HEK293 (cell line): Measurements from ENCODE around the gene DHRS11.

Source experiments
- CTCF ChIA-PET: fragments of 350-600 bp; formaldehyde crosslinking; extraction: SDS; loops from one replicate; lab custom pipeline; 2021; ENCODE audit warnings: antibody characterized with exemption; lab: Yijun Ruan, JAX
- POLR2A ChIA-PET: fragments of 300-600 bp; formaldehyde crosslinking; extraction: SDS; loops from one replicate; lab custom pipeline; 2020; ENCODE audit warnings: antibody characterized with exemption, inconsistent platforms; lab: Yijun Ruan, JAX
- H3K27ac ChIP-seq: fragments of 200-500 bp; sonication (Bioruptor generic); 2 replicates; pipeline ENCODE4 v1.5.1; 2014; ENCODE audit warnings: low read depth, low read length, control low read depth, inconsistent platforms; ENCODE audit errors: extremely low read depth
- H3K36me3 ChIP-seq, 2 experiments: fragments of 200-500 bp in 1 of 2; sonication (Bioruptor generic) in 1 of 2; 1 replicate in 1 of 2; 2 replicates in 1 of 2; pipeline ENCODE4 v1.5.1; 2014 to 2017; ENCODE audit warnings: inconsistent platforms in 2 of 2, low read length in 2 of 2; ENCODE audit not compliant: control insufficient read depth in 2 of 2, insufficient read depth in 1 of 2
- H3K4me1 ChIP-seq: fragments of 200-500 bp; sonication (Bioruptor generic); 2 replicates; pipeline ENCODE4 v1.5.1; 2014; ENCODE audit warnings: mild to moderate bottlenecking, low read length, inconsistent platforms; ENCODE audit not compliant: control insufficient read depth, insufficient read depth
- H3K4me3 ChIP-seq: 2 replicates; pipeline ENCODE4 v1.5.1; 2011; ENCODE audit warnings: low read depth, mild to moderate bottlenecking, control low read depth, low read length, moderate library complexity
- H3K9me3 ChIP-seq: fragments of 200-500 bp; sonication (Bioruptor generic); 2 replicates; pipeline ENCODE4 v1.5.1; 2014; ENCODE audit warnings: low read depth, low read length, inconsistent platforms; ENCODE audit not compliant: control insufficient read depth, insufficient read depth
- GLI2 ChIP-seq: fragments of 450-650 bp; formaldehyde crosslinking; IDR thresholded peaks from 2 replicates; pipeline ENCODE4; 2017; ENCODE audit warnings: missing biosample characterization, missing genetic modification characterization, low read depth, borderline replicate concordance
- REPIN1 ChIP-seq: fragments of 450-650 bp; formaldehyde crosslinking; IDR thresholded peaks from 2 replicates; pipeline ENCODE4 v1.5.1; 2017; ENCODE audit warnings: missing biosample characterization, missing genetic modification characterization, low read depth
- SCRT2 ChIP-seq: fragments of 450-650 bp; formaldehyde crosslinking; IDR thresholded peaks from 2 replicates; pipeline ENCODE4 v1.5.1; 2016; ENCODE audit warnings: missing biosample characterization, missing genetic modification characterization
- TCF7L2 ChIP-seq: IDR thresholded peaks from 2 replicates; pipeline ENCODE4 v1.6.1; 2011; ENCODE audit warnings: low read depth, mild to moderate bottlenecking, inconsistent platforms, low read length, moderate library complexity, borderline replicate concordance
- YY2 ChIP-seq: fragments of 450-650 bp; formaldehyde crosslinking; IDR thresholded peaks from 2 replicates; pipeline ENCODE4 v1.5.1; 2016; ENCODE audit warnings: missing biosample characterization, missing genetic modification characterization
- ZBTB20 ChIP-seq: fragments of 450-650 bp; formaldehyde crosslinking; IDR thresholded peaks from 2 replicates; pipeline ENCODE4 v1.5.1; 2016; ENCODE audit warnings: missing biosample characterization, missing genetic modification characterization
- ZNF266 ChIP-seq: fragments of 450-650 bp; formaldehyde crosslinking; IDR thresholded peaks from 2 replicates; pipeline ENCODE4 v1.5.1; 2016; ENCODE audit warnings: missing biosample characterization, missing genetic modification characterization, low read depth
- ZNF549 ChIP-seq: fragments of 450-650 bp; IDR thresholded peaks from 2 replicates; pipeline ENCODE4 v1.5.1; 2018; ENCODE audit warnings: missing biosample characterization, missing genetic modification characterization, mild to moderate bottlenecking, inconsistent platforms, moderate library complexity
- ZNF623 ChIP-seq: fragments of 450-650 bp; formaldehyde crosslinking; IDR thresholded peaks from 2 replicates; pipeline ENCODE4 v1.5.1; 2016; ENCODE audit warnings: missing biosample characterization, missing genetic modification characterization
- ZNF791 ChIP-seq: fragments of 450-650 bp; formaldehyde crosslinking; IDR thresholded peaks from 2 replicates; pipeline ENCODE4 v1.5.1; 2016; ENCODE audit warnings: missing biosample characterization, missing genetic modification characterization
- ZNF837 ChIP-seq: fragments of 450-650 bp; formaldehyde crosslinking; IDR thresholded peaks from 2 replicates; pipeline ENCODE4 v1.5.1; 2016; ENCODE audit warnings: missing biosample characterization, missing genetic modification characterization
- TF ChIP-seq, protein P1 (sequence below): fragments of 450-650 bp; formaldehyde crosslinking; conservative IDR thresholded peaks from 2 replicates; pipeline ENCODE4 v1.5.1; 2016; ENCODE audit warnings: low read depth, missing biosample characterization, missing genetic modification characterization
- TF ChIP-seq, protein P2 (sequence below): fragments of 450-650 bp; formaldehyde crosslinking; IDR thresholded peaks from 2 replicates; pipeline ENCODE4 v1.5.1; 2016; ENCODE audit warnings: missing biosample characterization, missing genetic modification characterization
- TF ChIP-seq, protein P3 (sequence below): fragments of 450-650 bp; IDR thresholded peaks from 2 replicates; pipeline ENCODE4 v1.5.1; 2018; ENCODE audit warnings: missing biosample characterization, mild to moderate bottlenecking, missing genetic modification characterization
- TF ChIP-seq, protein P4 (sequence below): fragments of 450-650 bp; formaldehyde crosslinking; IDR thresholded peaks from 2 replicates; pipeline ENCODE4 v1.5.1; 2017; ENCODE audit warnings: missing biosample characterization, missing genetic modification characterization
- TF ChIP-seq, protein P5 (sequence below): fragments of 450-650 bp; IDR thresholded peaks from 2 replicates; pipeline ENCODE4 v1.5.1; 2018; ENCODE audit warnings: missing biosample characterization, missing genetic modification characterization
- TF ChIP-seq, protein P6 (sequence below): fragments of 450-650 bp; formaldehyde crosslinking; IDR thresholded peaks from 2 replicates; pipeline ENCODE4 v1.5.1; 2016; ENCODE audit warnings: missing biosample characterization, missing genetic modification characterization
- TF ChIP-seq, protein P7 (sequence below): fragments of 450-650 bp; formaldehyde crosslinking; IDR thresholded peaks from 2 replicates; pipeline ENCODE4 v1.5.1; 2016; ENCODE audit warnings: missing biosample characterization, missing genetic modification characterization

The DHRS11 gene

DNA sequence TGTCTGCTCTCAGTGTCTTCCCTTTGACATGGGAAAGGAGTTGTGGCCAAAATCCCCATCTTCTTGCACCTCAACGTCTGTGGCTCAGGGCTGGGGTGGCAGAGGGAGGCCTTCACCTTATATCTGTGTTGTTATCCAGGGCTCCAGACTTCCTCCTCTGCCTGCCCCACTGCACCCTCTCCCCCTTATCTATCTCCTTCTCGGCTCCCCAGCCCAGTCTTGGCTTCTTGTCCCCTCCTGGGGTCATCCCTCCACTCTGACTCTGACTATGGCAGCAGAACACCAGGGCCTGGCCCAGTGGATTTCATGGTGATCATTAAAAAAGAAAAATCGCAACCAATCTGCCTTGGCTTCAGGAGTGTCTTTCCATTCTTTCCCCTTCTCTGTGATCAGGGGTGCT is 8.8 kb downstream of the DHRS11 start:
- POLR2A ChIA-PET, result interaction anchor here (0.8 to 3.8 kb wide), 8 partner anchors 8 to 105 kb away, joined by 3 to 70 read pairs (median 3); partner anchors contain the start of genes DHRS11 and GGNBP2
- TF ChIP-seq, protein P1, sequence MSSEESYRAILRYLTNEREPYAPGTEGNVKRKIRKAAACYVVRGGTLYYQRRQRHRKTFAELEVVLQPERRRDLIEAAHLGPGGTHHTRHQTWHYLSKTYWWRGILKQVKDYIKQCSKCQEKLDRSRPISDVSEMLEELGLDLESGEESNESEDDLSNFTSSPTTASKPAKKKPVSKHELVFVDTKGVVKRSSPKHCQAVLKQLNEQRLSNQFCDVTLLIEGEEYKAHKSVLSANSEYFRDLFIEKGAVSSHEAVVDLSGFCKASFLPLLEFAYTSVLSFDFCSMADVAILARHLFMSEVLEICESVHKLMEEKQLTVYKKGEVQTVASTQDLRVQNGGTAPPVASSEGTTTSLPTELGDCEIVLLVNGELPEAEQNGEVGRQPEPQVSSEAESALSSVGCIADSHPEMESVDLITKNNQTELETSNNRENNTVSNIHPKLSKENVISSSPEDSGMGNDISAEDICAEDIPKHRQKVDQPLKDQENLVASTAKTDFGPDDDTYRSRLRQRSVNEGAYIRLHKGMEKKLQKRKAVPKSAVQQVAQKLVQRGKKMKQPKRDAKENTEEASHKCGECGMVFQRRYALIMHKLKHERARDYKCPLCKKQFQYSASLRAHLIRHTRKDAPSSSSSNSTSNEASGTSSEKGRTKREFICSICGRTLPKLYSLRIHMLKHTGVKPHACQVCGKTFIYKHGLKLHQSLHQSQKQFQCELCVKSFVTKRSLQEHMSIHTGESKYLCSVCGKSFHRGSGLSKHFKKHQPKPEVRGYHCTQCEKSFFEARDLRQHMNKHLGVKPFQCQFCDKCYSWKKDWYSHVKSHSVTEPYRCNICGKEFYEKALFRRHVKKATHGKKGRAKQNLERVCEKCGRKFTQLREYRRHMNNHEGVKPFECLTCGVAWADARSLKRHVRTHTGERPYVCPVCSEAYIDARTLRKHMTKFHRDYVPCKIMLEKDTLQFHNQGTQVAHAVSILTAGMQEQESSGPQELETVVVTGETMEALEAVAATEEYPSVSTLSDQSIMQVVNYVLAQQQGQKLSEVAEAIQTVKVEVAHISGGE (tag by site-specific recombination), result no peak
- TF ChIP-seq ZNF791 (no peak), TCF7L2 (no peak), ZNF266 (tag by site-specific recombination) (no peak), GLI2 (tag by site-specific recombination) (no peak), ZNF623 (tag by site-specific recombination) (no peak), ZNF837 (no peak), REPIN1 (tag by site-specific recombination) (no peak)
- TF ChIP-seq, protein P2, sequence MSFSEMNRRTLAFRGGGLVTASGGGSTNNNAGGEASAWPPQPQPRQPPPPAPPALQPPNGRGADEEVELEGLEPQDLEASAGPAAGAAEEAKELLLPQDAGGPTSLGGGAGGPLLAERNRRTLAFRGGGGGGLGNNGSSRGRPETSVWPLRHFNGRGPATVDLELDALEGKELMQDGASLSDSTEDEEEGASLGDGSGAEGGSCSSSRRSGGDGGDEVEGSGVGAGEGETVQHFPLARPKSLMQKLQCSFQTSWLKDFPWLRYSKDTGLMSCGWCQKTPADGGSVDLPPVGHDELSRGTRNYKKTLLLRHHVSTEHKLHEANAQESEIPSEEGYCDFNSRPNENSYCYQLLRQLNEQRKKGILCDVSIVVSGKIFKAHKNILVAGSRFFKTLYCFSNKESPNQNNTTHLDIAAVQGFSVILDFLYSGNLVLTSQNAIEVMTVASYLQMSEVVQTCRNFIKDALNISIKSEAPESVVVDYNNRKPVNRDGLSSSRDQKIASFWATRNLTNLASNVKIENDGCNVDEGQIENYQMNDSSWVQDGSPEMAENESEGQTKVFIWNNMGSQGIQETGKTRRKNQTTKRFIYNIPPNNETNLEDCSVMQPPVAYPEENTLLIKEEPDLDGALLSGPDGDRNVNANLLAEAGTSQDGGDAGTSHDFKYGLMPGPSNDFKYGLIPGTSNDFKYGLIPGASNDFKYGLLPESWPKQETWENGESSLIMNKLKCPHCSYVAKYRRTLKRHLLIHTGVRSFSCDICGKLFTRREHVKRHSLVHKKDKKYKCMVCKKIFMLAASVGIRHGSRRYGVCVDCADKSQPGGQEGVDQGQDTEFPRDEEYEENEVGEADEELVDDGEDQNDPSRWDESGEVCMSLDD, result no peak
- TF ChIP-seq, protein P3, sequence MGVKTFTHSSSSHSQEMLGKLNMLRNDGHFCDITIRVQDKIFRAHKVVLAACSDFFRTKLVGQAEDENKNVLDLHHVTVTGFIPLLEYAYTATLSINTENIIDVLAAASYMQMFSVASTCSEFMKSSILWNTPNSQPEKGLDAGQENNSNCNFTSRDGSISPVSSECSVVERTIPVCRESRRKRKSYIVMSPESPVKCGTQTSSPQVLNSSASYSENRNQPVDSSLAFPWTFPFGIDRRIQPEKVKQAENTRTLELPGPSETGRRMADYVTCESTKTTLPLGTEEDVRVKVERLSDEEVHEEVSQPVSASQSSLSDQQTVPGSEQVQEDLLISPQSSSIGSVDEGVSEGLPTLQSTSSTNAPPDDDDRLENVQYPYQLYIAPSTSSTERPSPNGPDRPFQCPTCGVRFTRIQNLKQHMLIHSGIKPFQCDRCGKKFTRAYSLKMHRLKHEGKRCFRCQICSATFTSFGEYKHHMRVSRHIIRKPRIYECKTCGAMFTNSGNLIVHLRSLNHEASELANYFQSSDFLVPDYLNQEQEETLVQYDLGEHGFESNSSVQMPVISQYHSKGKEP (tag by site-specific recombination), result no peak
- TF ChIP-seq, protein P4, sequence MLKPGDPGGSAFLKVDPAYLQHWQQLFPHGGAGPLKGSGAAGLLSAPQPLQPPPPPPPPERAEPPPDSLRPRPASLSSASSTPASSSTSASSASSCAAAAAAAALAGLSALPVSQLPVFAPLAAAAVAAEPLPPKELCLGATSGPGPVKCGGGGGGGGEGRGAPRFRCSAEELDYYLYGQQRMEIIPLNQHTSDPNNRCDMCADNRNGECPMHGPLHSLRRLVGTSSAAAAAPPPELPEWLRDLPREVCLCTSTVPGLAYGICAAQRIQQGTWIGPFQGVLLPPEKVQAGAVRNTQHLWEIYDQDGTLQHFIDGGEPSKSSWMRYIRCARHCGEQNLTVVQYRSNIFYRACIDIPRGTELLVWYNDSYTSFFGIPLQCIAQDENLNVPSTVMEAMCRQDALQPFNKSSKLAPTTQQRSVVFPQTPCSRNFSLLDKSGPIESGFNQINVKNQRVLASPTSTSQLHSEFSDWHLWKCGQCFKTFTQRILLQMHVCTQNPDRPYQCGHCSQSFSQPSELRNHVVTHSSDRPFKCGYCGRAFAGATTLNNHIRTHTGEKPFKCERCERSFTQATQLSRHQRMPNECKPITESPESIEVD, result no peak
- Histone ChIP-seq H3K4me1 (peaks cover 9% of the 10 kb centered on the region; the same call in 1 of the 2 replicates), H3K9me3 (no peaks in the 10 kb centered on the region), H3K36me3 (peaks cover 4 to 54% of the 10 kb centered on the region in 2 experiments; a peak in 2 of 3 replicates), H3K27ac (peak overlapping the region; percentile 56), H3K4me3 (no peak overlapping the region)
- CTCF ChIA-PET, result interaction anchor here (0.7 to 3.6 kb wide), 4 partner anchors 8 to 117 kb away, joined by 3 to 32 read pairs (median 11); partner anchors contain the start of gene DHRS11

DNA sequence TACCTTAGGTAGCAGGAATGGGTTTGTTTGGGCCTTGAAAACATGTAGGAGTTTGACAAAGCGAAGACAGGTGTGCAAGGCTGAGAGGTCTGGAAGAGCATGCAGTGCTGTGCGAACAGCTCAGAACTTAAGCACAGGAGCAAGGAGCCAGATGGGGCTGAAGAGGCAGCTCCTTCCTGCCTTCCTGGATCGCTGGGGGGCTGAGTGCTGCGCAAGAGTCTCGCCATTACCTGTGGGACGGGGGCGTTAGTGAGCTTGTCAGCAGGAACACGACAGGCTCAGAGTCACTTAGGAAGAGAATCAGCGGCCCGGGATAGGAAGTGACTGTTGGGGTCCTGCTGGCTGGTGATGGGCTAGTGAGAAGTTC is 9.2 kb downstream of the DHRS11 start:
- Histone ChIP-seq H3K4me3 (peak overlapping the region; percentile 88), H3K4me1 (peaks cover 9% of the 10 kb centered on the region; the same call in 1 of the 2 replicates), H3K36me3 (peaks cover 4 to 52% of the 10 kb centered on the region in 2 experiments; a peak in 2 of 3 replicates), H3K27ac (peak overlapping the region; percentile 56), H3K9me3 (no peaks in the 10 kb centered on the region)
- CTCF ChIA-PET, result interaction anchor here (0.6 to 3.7 kb wide), 7 partner anchors 9 to 639 kb away, joined by 3 to 32 read pairs (median 7); partner anchors contain the start of genes DHRS11, MYO19 and PIGW
- POLR2A ChIA-PET, result interaction anchor here (0.5 to 3.8 kb wide), 18 partner anchors 8 to 775 kb away, joined by 3 to 70 read pairs (median 3); partner anchors contain the start of genes DHRS11, GGNBP2, MYO19 and PIGW
- TF ChIP-seq ZBTB20 (tag by site-specific recombination) (peak; percentile 43; the same call in 1 of the 2 replicates), YY2 (tag by site-specific recombination) (peak; percentile 47; the same call in 1 of the 2 replicates), SCRT2 (tag by site-specific recombination) (0 out of 2 replicates have a peak, but pooled peaks have one; percentile 25), ZNF549 (no peak)
- TF ChIP-seq, protein P5, sequence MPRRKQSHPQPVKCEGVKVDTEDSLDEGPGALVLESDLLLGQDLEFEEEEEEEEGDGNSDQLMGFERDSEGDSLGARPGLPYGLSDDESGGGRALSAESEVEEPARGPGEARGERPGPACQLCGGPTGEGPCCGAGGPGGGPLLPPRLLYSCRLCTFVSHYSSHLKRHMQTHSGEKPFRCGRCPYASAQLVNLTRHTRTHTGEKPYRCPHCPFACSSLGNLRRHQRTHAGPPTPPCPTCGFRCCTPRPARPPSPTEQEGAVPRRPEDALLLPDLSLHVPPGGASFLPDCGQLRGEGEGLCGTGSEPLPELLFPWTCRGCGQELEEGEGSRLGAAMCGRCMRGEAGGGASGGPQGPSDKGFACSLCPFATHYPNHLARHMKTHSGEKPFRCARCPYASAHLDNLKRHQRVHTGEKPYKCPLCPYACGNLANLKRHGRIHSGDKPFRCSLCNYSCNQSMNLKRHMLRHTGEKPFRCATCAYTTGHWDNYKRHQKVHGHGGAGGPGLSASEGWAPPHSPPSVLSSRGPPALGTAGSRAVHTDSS (tag by site-specific recombination), result no peak
- TF ChIP-seq, protein P6, sequence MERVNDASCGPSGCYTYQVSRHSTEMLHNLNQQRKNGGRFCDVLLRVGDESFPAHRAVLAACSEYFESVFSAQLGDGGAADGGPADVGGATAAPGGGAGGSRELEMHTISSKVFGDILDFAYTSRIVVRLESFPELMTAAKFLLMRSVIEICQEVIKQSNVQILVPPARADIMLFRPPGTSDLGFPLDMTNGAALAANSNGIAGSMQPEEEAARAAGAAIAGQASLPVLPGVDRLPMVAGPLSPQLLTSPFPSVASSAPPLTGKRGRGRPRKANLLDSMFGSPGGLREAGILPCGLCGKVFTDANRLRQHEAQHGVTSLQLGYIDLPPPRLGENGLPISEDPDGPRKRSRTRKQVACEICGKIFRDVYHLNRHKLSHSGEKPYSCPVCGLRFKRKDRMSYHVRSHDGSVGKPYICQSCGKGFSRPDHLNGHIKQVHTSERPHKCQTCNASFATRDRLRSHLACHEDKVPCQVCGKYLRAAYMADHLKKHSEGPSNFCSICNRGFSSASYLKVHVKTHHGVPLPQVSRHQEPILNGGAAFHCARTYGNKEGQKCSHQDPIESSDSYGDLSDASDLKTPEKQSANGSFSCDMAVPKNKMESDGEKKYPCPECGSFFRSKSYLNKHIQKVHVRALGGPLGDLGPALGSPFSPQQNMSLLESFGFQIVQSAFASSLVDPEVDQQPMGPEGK (tag by site-specific recombination), result no peak
- TF ChIP-seq, protein P7, sequence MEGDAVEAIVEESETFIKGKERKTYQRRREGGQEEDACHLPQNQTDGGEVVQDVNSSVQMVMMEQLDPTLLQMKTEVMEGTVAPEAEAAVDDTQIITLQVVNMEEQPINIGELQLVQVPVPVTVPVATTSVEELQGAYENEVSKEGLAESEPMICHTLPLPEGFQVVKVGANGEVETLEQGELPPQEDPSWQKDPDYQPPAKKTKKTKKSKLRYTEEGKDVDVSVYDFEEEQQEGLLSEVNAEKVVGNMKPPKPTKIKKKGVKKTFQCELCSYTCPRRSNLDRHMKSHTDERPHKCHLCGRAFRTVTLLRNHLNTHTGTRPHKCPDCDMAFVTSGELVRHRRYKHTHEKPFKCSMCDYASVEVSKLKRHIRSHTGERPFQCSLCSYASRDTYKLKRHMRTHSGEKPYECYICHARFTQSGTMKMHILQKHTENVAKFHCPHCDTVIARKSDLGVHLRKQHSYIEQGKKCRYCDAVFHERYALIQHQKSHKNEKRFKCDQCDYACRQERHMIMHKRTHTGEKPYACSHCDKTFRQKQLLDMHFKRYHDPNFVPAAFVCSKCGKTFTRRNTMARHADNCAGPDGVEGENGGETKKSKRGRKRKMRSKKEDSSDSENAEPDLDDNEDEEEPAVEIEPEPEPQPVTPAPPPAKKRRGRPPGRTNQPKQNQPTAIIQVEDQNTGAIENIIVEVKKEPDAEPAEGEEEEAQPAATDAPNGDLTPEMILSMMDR (tag by site-specific recombination), result peak; percentile 76; the same call in 1 of the 2 replicates
